BLaER1 (cell line): ENCODE measurements around the gene RSF1.
"Not testable (repeated sequence)": the region's sequence is repeated elsewhere in the genome, so short reads cannot be mapped to it uniquely, and the experiment has no call there.

Experiments
- H3K27ac ChIP-seq: shearing (Covaris generic); formaldehyde crosslinking; 2 replicates; pipeline ENCODE4 v1.8.1; 2022
- H3K27me3 ChIP-seq: shearing (Covaris generic); formaldehyde crosslinking; 2 replicates; pipeline ENCODE4 v1.8.1; 2022
- H3K36me3 ChIP-seq: shearing (Covaris generic); formaldehyde crosslinking; 2 replicates; pipeline ENCODE4 v1.8.1; 2022
- H3K4me1 ChIP-seq: shearing (Covaris generic); formaldehyde crosslinking; 2 replicates; pipeline ENCODE4 v1.8.1; 2022
- H3K4me2 ChIP-seq: shearing (Covaris generic); formaldehyde crosslinking; 2 replicates; pipeline ENCODE4 v1.8.1; 2022
- H3K4me3 ChIP-seq: shearing (Covaris generic); formaldehyde crosslinking; 2 replicates; pipeline ENCODE4 v1.8.1; 2022
- H3K9ac ChIP-seq: shearing (Covaris generic); formaldehyde crosslinking; 2 replicates; pipeline ENCODE4 v1.8.1; 2022
- H3K9me3 ChIP-seq: shearing (Covaris generic); formaldehyde crosslinking; 2 replicates; pipeline ENCODE4 v1.8.1; 2022
- H4K20me1 ChIP-seq: shearing (Covaris generic); formaldehyde crosslinking; 2 replicates; pipeline ENCODE4 v1.8.1; 2022
- Cebpa-rat ChIP-seq: shearing (Covaris generic); IDR thresholded peaks from 2 replicates; pipeline ENCODE4 v1.8.1; 2022

The RSF1 gene

GRCh38 chr11:77842441-77843121, 22.1 kb upstream of the RSF1 start:
- Histone ChIP-seq H3K4me1 (no peaks in the 10 kb centered on the region), H3K4me2 (no peak overlapping the region), H3K4me3 (no peak overlapping the region), H3K27me3 (no peaks in the 10 kb centered on the region), H3K9ac (no peak overlapping the region), H3K9me3 (peaks cover 28% of the 10 kb centered on the region), H4K20me1 (no peaks in the 10 kb centered on the region), H3K27ac (no peak overlapping the region), H3K36me3 (peaks cover 48% of the 10 kb centered on the region)
- no peak for TF ChIP-seq Cebpa-rat

- Histone ChIP-seq H3K27ac (no peak overlapping the region), H3K4me3 (no peak overlapping the region), H3K4me1 (no peaks in the 10 kb centered on the region), H3K9me3 (peaks cover 13% of the 10 kb centered on the region), H3K27me3 (no peaks in the 10 kb centered on the region), H3K4me2 (no peak overlapping the region), H3K36me3 (peaks cover 6% of the 10 kb centered on the region; the same call in 1 of the 2 replicates), H4K20me1 (no peaks in the 10 kb centered on the region), H3K9ac (no peak overlapping the region)
- no peak for TF ChIP-seq Cebpa-rat
Measured at GRCh38 chr11:77833302-77833701, 12.8 kb upstream of the RSF1 start.

GRCh38 chr11:77828926-77829325, 8.4 kb upstream of the RSF1 start:
- Histone ChIP-seq H3K27me3 (peaks cover 10% of the 10 kb centered on the region; the same call in 1 of the 2 replicates), H3K4me2 (no peak overlapping the region), H3K9ac (no peak overlapping the region), H3K9me3 (peaks cover 13% of the 10 kb centered on the region), H3K4me1 (no peaks in the 10 kb centered on the region), H3K4me3 (no peak overlapping the region), H4K20me1 (peaks cover 9% of the 10 kb centered on the region; the same call in 1 of the 2 replicates), H3K27ac (no peak overlapping the region), H3K36me3 (peaks cover 6% of the 10 kb centered on the region; the same call in 1 of the 2 replicates)
- TF ChIP-seq Cebpa-rat = no peak

- Histone ChIP-seq H3K4me3 (no peak overlapping the region), H3K27me3 (peaks cover 13% of the 10 kb centered on the region; the same call in 1 of the 2 replicates), H3K36me3 (no peaks in the 10 kb centered on the region), H4K20me1 (peaks cover 15% of the 10 kb centered on the region), H3K4me1 (peaks cover 14% of the 10 kb centered on the region), H3K27ac (no peak overlapping the region), H3K9me3 (no peaks in the 10 kb centered on the region), H3K4me2 (no peak overlapping the region), H3K9ac (no peak overlapping the region)
- TF ChIP-seq Cebpa-rat = no peak
Measured at GRCh38 chr11:77823775-77824174, 3.3 kb upstream of the RSF1 start.

- peak overlapping the region; percentile 100; the same call in 1 of the 2 replicates for H3K4me3 ChIP-seq
- H3K9me3 ChIP-seq, H3K36me3 ChIP-seq, H3K9ac ChIP-seq, H3K27ac ChIP-seq: not testable (repeated sequence)
- H4K20me1 ChIP-seq = peaks cover 31% of the 10 kb centered on the region
- H3K4me2 ChIP-seq = peak overlapping the region; percentile 99
- H3K27me3 ChIP-seq = peaks cover 13% of the 10 kb centered on the region; the same call in 1 of the 2 replicates
- H3K4me1 ChIP-seq = peaks cover 28% of the 10 kb centered on the region
Measured at GRCh38 chr11:77822126-77822525, 1.6 kb upstream of the RSF1 start.

GRCh38 chr11:77821349-77821851, 878 bp upstream of the RSF1 start:
- H3K27ac ChIP-seq = peak overlapping the region; percentile 54
- peaks cover 28% of the 10 kb centered on the region for H3K4me1 ChIP-seq
- H3K36me3 ChIP-seq = no peaks in the 10 kb centered on the region
- no peak for TF ChIP-seq Cebpa-rat
- peak overlapping the region; percentile 100 for H3K4me3 ChIP-seq
- peak overlapping the region; percentile 81 for H3K9ac ChIP-seq
- peaks cover 13% of the 10 kb centered on the region; the same call in 1 of the 2 replicates for H3K27me3 ChIP-seq
- no peaks in the 10 kb centered on the region for H3K9me3 ChIP-seq
- peak overlapping the region; percentile 99 for H3K4me2 ChIP-seq
- peaks cover 39% of the 10 kb centered on the region for H4K20me1 ChIP-seq

GRCh38 chr11:77819921-77820564, 479 bp downstream of the RSF1 start:
- H4K20me1 ChIP-seq = peaks cover 51% of the 10 kb centered on the region
- H3K27ac ChIP-seq = peak overlapping the region; percentile 97
- H3K27me3 ChIP-seq = peaks cover 13% of the 10 kb centered on the region; the same call in 1 of the 2 replicates
- H3K4me2 ChIP-seq = peak overlapping the region; percentile 89
- H3K9me3 ChIP-seq = peaks cover under 1% of the 10 kb centered on the region; the same call in 1 of the 2 replicates
- peak overlapping the region; percentile 99 for H3K9ac ChIP-seq
- H3K4me3 ChIP-seq = peak overlapping the region; percentile 100
- no peak for TF ChIP-seq Cebpa-rat
- peaks cover under 1% of the 10 kb centered on the region; the same call in 1 of the 2 replicates for H3K36me3 ChIP-seq
- H3K4me1 ChIP-seq = peaks cover 28% of the 10 kb centered on the region

GRCh38 chr11:77819411-77819920, 1.1 kb downstream of the RSF1 start:
- H3K27me3 ChIP-seq = peaks cover 8% of the 10 kb centered on the region; the same call in 1 of the 2 replicates
- H3K27ac ChIP-seq = peak overlapping the region; percentile 97
- TF ChIP-seq Cebpa-rat = no peak

GRCh38 chr11:77815459-77815858, 5.1 kb downstream of the RSF1 start:
- Histone ChIP-seq H3K4me1 (peaks cover 18% of the 10 kb centered on the region), H3K4me3 (no peak overlapping the region), H3K9me3 (peaks cover 9% of the 10 kb centered on the region), H3K4me2 (no peak overlapping the region), H3K27me3 (no peaks in the 10 kb centered on the region), H4K20me1 (peaks cover 89% of the 10 kb centered on the region), H3K9ac (no peak overlapping the region), H3K36me3 (peaks cover 43% of the 10 kb centered on the region), H3K27ac (no peak overlapping the region)
- TF ChIP-seq Cebpa-rat = no peak

More at GRCh38 chr11:77819411-77819920, 1.1 kb downstream of the RSF1 start:
- Histone ChIP-seq H3K4me2 (peak overlapping the region; percentile 89), H3K9me3 (peaks cover 6% of the 10 kb centered on the region), H3K36me3 (peaks cover 6% of the 10 kb centered on the region), H3K4me3 (peak overlapping the region; percentile 100), H3K4me1 (peaks cover 28% of the 10 kb centered on the region), H4K20me1 (peaks cover 51% of the 10 kb centered on the region), H3K9ac (peak overlapping the region; percentile 99)

- peaks cover 95% of the 10 kb centered on the region for H4K20me1 ChIP-seq
- H3K27ac ChIP-seq = no peak overlapping the region
- peaks cover 9% of the 10 kb centered on the region for H3K9me3 ChIP-seq
- no peaks in the 10 kb centered on the region for H3K27me3 ChIP-seq
- H3K36me3 ChIP-seq = peaks cover 49% of the 10 kb centered on the region
- no peak overlapping the region for H3K9ac ChIP-seq
- no peak overlapping the region for H3K4me2 ChIP-seq
- H3K4me1 ChIP-seq = peaks cover 18% of the 10 kb centered on the region
- no peak for TF ChIP-seq Cebpa-rat
- no peak overlapping the region for H3K4me3 ChIP-seq
Measured at GRCh38 chr11:77814848-77815247, 5.7 kb downstream of the RSF1 start.
